CD4-positive, CD25-positive, alpha-beta regulatory T cell (primary cell): Measurements from ENCODE around the gene EXTL1. TPM values are rescaled to one million over a fixed set of nuclear protein-coding genes. Genes with fewer than 3 reads are reported as not detected.
A peak's percentile ranks its signal among the peaks of the same experiment; 100 is the strongest.

Source experiments
- ATAC-seq, 2 donors: fragments of 150-1000 bp; cut with Tn5 transposase; one replicate each; pipeline ENCODE4 v1.10.0; 2021; ENCODE audit warnings: low read depth in 2 of 2, moderate number of reproducible peaks in 2 of 2, moderate library complexity in 1 of 2
- DNase-seq, 3 donors: peaks; one replicate each; pipeline versions ENCODE4 v3.0.0 to v3.0.0-alpha.2; 2012 to 2022; ENCODE audit warnings: mixed read lengths in 1 of 3
- H3K27ac ChIP-seq: one replicate; pipeline ENCODE4 v1.7.0; 2013; ENCODE audit warnings: mild to moderate bottlenecking, low read length; ENCODE audit not compliant: insufficient read depth, poor library complexity, severe bottlenecking
- H3K27me3 ChIP-seq: one replicate; pipeline ENCODE4 v1.7.0; 2013; ENCODE audit warnings: low read length; ENCODE audit not compliant: control insufficient read depth, insufficient read depth
- H3K36me3 ChIP-seq: one replicate; pipeline ENCODE4 v1.7.0; 2013; ENCODE audit warnings: mild to moderate bottlenecking, low read length, moderate library complexity; ENCODE audit not compliant: control insufficient read depth, insufficient read depth
- H3K4me1 ChIP-seq: 2 replicates; pipeline ENCODE4 v1.7.0; 2013; ENCODE audit warnings: mild to moderate bottlenecking, low read length; ENCODE audit not compliant: insufficient read depth, control insufficient read depth, poor library complexity, severe bottlenecking
- H3K4me3 ChIP-seq: one replicate; pipeline ENCODE4 v1.7.0; 2013; ENCODE audit warnings: low read depth, mild to moderate bottlenecking, low read length, moderate library complexity
- H3K9me3 ChIP-seq, 2 experiments: 1 replicate in 1 of 2; 2 replicates in 1 of 2; pipeline ENCODE4 v1.7.0; 2013; ENCODE audit warnings: low read length in 2 of 2, mild to moderate bottlenecking in 1 of 2, moderate library complexity in 1 of 2; ENCODE audit not compliant: control insufficient read depth in 2 of 2
- H3K27ac Mint-ChIP-seq, 3 donors: one replicate each; pipeline ENCODE4 v1.8.0; 2020 to 2022; ENCODE audit warnings: mild to moderate bottlenecking in 3 of 3, mixed read lengths in 3 of 3, moderate library complexity in 2 of 3
- H3K27me3 Mint-ChIP-seq: one replicate; pipeline ENCODE4 v1.8.0; 2022; ENCODE audit warnings: mild to moderate bottlenecking, mixed read lengths
- H3K36me3 Mint-ChIP-seq: one replicate; pipeline ENCODE4 v1.8.0; 2020; ENCODE audit warnings: mixed read lengths
- H3K4me1 Mint-ChIP-seq, 4 donors: one replicate each; pipeline ENCODE4 v1.8.0; 2020 to 2022; ENCODE audit warnings: mixed read lengths in 4 of 4, mild to moderate bottlenecking in 1 of 4
- H3K4me3 Mint-ChIP-seq, 4 donors: one replicate each; pipeline ENCODE4 v1.8.0; 2020 to 2022; ENCODE audit warnings: mild to moderate bottlenecking in 4 of 4, mixed read lengths in 4 of 4, moderate library complexity in 3 of 4
- H3K9me3 Mint-ChIP-seq, 7 donors: one replicate each; pipeline ENCODE4 v1.8.0; 2020 to 2022; ENCODE audit warnings: mixed read lengths in 7 of 7, mild to moderate bottlenecking in 3 of 7, moderate library complexity in 2 of 7
- polyA plus RNA-seq, 4 donors: library from polyadenylated mRNA; unstranded; fragments of 300-500 nt; fragmentation: Illumina TruSeq; gene quantifications; one replicate each; pipeline ENCODE4 v1.2.3, GENCODE V29; 2021
- total RNA-seq: library from RNA; stranded (reverse); gene quantifications from one replicate; pipeline ENCODE4 v1.2.3, GENCODE V29; 2022

EXTL1 gene
- total and polyA plus RNA-seq, 5 donors from 2014 or later = 0.22 TPM; not detected in 4

GRCh38 chr1:25992689-25993171 lies 28.8 kb upstream of the EXTL1 start:
- H3K27ac Mint-ChIP-seq = peak overlapping the region; percentile 29 to 83 (median 73)

GRCh38 chr1:25993197-25993951 lies 28.2 kb upstream of the EXTL1 start:
- H3K27me3 Mint-ChIP-seq = peaks cover 4% of the 10 kb centered on the region
- peaks cover 13 to 85% (median 32%) of the 10 kb centered on the region in 4 donors for H3K4me1 Mint-ChIP-seq
- peak overlapping the region in 1 of 4 donors; percentile 55 for H3K4me3 Mint-ChIP-seq
- Histone ChIP-seq H3K27me3 (no peaks in the 10 kb centered on the region), H3K36me3 (peaks cover 2% of the 10 kb centered on the region), H3K4me1 (peaks cover 47% of the 10 kb centered on the region), H3K9me3 (no peaks in the 10 kb centered on the region), H3K27ac (no peak overlapping the region), H3K4me3 (no peak overlapping the region)
- H3K36me3 Mint-ChIP-seq = peaks cover 7% of the 10 kb centered on the region
- peak overlapping the region; percentile 72 to 81 (median 73) for H3K27ac Mint-ChIP-seq
- no peaks in the 10 kb centered on the region for H3K9me3 Mint-ChIP-seq
- ATAC-seq (no peak), DNase-seq (no peak)

More at GRCh38 chr1:25992689-25993171, 28.8 kb upstream of the EXTL1 start:
- peaks cover 4% of the 10 kb centered on the region for H3K36me3 ChIP-seq
- no peak for ATAC-seq
- H3K27me3 ChIP-seq = no peaks in the 10 kb centered on the region
- H3K9me3 ChIP-seq = no peaks in the 10 kb centered on the region
- H3K27ac ChIP-seq = no peak overlapping the region
- no peak overlapping the region for H3K4me3 ChIP-seq
- H3K4me3 Mint-ChIP-seq = peak overlapping the region in 1 of 4 donors; percentile 55
- H3K36me3 Mint-ChIP-seq = peaks cover 12% of the 10 kb centered on the region
- H3K27me3 Mint-ChIP-seq = no peaks in the 10 kb centered on the region
- H3K9me3 Mint-ChIP-seq = no peaks in the 10 kb centered on the region
- no peak for DNase-seq
- peaks cover 13 to 86% (median 35%) of the 10 kb centered on the region in 4 donors for H3K4me1 Mint-ChIP-seq
- peaks cover 48% of the 10 kb centered on the region for H3K4me1 ChIP-seq

DNA sequence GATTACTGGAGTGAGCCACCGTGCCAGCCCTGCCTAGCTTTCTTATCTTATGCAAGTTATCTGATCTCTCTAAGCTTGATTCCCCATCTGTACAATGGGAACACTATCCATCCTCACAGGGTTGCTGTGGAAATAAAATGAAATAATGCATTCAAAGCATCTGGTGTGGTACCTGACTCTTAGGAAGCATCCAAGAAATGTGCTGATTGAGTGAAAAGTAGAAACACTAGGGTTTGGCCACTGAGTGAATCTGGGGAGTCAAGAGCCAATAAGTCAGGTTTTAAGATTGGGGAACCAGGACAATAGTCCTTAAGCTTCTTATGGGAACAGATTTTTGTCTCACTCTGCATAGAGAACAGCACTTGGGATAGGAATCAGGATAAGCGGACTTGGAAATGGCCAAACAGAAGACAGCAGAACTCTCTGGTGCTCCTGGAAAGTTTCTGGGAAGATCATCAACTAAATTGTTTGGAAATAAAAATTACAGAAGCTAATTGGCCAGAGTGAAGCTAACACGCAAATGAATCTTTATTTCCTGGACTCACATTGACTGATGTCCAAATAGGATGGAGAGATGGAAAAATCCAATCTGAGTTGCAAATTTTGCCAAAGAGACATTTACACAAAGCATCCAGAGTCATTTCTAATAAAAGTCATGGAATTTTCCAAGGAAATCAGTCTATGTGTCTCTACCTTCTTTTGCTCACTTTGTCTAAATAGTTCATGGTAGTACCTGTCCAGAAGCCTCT lies 27.0 kb upstream of the EXTL1 start:
- no peaks in the 10 kb centered on the region for H3K9me3 ChIP-seq
- peaks cover 6 to 78% (median 31%) of the 10 kb centered on the region in 4 donors for H3K4me1 Mint-ChIP-seq
- no peak overlapping the region for H3K4me3 ChIP-seq
- H3K9me3 Mint-ChIP-seq = no peaks in the 10 kb centered on the region
- DNase-seq (no peak), ATAC-seq (no peak)
- H3K27ac Mint-ChIP-seq = peak overlapping the region; percentile 11 to 83 (median 71)
- H3K27me3 ChIP-seq = no peaks in the 10 kb centered on the region
- peak overlapping the region in 2 of 4 donors; percentile 52 to 62 for H3K4me3 Mint-ChIP-seq
- peaks cover 3% of the 10 kb centered on the region for H3K36me3 Mint-ChIP-seq
- no peaks in the 10 kb centered on the region for H3K36me3 ChIP-seq
- peaks cover 4% of the 10 kb centered on the region for H3K27me3 Mint-ChIP-seq
- H3K27ac ChIP-seq = no peak overlapping the region
- peaks cover 41% of the 10 kb centered on the region for H3K4me1 ChIP-seq

DNA sequence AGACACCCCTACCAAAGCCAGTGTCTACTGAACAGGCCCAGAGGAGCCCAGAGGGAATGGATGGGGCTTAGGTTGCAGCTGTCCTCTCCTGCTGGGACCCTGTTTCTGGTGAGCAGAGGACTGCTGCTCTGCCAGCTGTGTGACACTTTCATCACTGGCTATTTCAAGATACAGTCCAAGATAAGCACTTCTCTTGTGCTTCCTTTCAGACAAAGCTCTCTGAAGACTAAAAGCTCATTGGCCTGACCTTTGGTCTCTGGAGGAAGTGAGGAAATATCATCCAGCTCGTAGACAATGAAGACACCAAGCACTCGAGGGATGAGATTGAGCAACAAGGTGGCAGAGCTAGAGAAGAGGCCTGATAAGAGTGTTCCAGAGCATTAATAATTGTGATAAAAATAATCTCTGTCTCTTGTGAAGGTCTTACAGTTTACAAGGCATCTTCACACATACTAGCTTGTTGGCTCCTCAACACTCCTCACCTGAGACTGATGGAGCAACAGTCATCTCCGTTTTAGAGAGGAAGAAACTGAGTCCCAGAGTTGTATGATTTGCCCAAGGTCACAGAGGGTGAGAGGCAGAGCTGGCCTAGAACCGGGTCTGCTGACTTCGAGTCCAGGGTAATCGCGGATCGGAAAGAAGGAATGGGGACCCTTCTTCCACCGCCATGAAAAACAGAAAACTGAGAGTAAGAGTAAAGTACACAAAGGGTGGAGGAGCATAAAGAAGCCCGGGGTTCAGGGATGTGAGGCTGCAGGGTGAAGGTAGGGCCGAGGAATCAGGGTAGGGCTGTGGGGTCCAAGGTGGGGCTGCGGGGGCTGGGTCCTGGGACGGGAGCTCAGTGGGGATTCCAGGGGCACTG lies 24.4 kb upstream of the EXTL1 start:
- Mint-ChIP-seq H3K27ac (peak overlapping the region; percentile 98 to 100 (median 99)), H3K4me3 (peak overlapping the region; percentile 94 to 97 (median 96)), H3K9me3 (no peaks in the 10 kb centered on the region), H3K36me3 (peaks cover 2% of the 10 kb centered on the region), H3K27me3 (peaks cover 10% of the 10 kb centered on the region), H3K4me1 (peaks cover 6 to 57% (median 18%) of the 10 kb centered on the region in 4 donors)
- peak in 2 of 3 donors; percentile 6 to 72 for DNase-seq
- H3K36me3 ChIP-seq = no peaks in the 10 kb centered on the region
- H3K27ac ChIP-seq = peak overlapping the region; percentile 94
- peaks cover 27% of the 10 kb centered on the region for H3K4me1 ChIP-seq
- H3K4me3 ChIP-seq = peak overlapping the region; percentile 78
- no peak for ATAC-seq
- H3K27me3 ChIP-seq = no peaks in the 10 kb centered on the region
- no peaks in the 10 kb centered on the region for H3K9me3 ChIP-seq

DNA sequence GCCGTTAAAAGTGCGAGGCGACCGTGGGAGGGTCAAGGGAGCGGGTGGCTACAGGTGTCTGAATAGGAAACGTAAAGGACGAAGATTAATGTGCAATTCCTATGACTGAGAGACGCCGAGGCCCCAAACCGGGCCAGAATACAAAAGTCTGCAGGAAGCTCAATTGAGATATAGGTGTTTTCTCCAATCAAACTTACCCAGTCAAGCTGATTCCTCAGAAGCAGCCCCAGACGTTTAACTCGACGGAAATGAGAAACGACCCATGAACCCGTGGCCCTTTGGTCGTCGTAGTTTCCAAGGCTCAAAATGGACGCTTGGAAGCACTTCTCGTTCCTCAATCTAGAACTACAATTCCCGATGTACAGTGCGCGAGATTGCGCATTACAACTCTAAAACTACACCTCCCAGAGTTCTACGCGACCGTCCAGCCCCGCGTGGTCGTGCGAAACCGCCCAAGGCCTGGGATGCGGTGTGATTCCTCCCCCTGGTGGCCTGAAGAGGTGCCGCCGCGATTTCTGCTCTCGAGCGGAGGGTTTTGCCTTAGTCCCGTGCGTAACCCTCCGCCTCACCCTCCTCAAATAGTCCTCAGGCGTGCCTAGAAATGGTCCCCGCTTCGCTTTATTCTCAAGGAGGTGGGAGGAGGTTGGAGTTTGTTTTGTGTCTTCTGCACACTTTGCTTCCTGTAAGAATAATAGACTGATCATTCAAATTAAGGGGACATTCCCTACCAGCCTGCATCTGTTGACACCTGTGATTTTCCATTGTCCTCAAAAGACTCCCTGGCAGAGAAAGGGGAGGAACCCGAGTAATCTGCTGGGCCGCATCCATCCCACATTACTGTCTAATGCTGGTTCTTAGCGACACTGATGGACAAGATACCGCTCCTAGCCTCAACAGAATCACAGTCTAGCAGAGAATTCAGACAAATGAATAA lies 23.5 kb upstream of the EXTL1 start, which contains the start of gene PAFAH2:
PAFAH2 (minus strand) TSS at position 236 of the 934 bp plus-strand sequence. CDS start 7,247 bp downstream, outside the sequence.
- H3K9me3 Mint-ChIP-seq = no peaks in the 10 kb centered on the region
- peak within 1 kb of the TSS; percentile 98 to 100 (median 99) for H3K27ac Mint-ChIP-seq
- H3K4me1 Mint-ChIP-seq = peaks cover 6 to 48% (median 16%) of the 10 kb centered on the region in 4 donors
- H3K27ac ChIP-seq = peak within 1 kb of the TSS; percentile 94
- peaks cover 27% of the 10 kb centered on the region for H3K4me1 ChIP-seq
- H3K36me3 ChIP-seq = no peaks in the 10 kb centered on the region
- no peaks in the 10 kb centered on the region for H3K36me3 Mint-ChIP-seq
- ATAC-seq = peak; percentile 98
- H3K4me3 ChIP-seq = peak within 1 kb of the TSS; percentile 80
- H3K9me3 ChIP-seq = no peaks in the 10 kb centered on the region
- H3K27me3 ChIP-seq = no peaks in the 10 kb centered on the region
- peak within 1 kb of the TSS; percentile 94 to 97 (median 96) for H3K4me3 Mint-ChIP-seq
- H3K27me3 Mint-ChIP-seq = peaks cover 10% of the 10 kb centered on the region
- peak; percentile 95 to 100 (median 98) for DNase-seq

DNA sequence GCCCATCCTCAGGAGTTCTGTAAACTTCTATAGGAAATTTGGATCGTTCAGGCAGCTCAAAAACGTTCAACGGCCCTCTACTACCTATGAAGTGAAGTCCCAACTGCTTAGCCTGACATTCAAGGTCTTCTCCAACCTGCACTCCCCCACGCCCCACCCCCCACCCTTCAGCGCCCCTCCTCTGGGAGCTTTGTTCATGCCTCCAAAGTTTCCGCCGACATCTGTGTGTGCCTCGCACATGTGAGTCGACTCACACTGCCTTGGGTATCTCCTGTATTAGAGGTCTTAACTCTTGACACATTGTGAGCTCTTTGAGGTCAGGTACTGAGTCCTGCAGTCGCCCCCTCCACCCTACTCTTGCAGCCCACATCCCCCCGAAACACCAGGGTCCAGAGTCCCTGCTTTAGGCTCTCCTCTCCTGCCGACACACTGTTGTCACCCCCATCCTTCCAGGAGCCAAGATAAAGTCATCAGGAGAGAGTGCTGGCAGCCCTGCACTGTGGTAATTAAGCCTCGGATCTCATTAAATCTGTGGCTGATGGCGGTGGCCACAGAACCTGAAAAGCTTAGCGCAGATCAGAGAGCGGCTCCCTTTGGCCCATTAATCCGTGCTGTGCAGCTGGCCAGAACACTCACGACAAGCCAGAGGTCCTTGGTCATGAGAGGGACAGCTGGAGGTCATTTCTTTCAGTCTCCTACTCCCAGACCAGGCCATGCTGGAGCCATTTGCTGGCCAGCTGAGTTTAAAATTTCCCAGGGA lies 22.4 kb upstream of the EXTL1 start:
- H3K4me1 Mint-ChIP-seq = peaks cover 6 to 37% (median 14%) of the 10 kb centered on the region in 4 donors
- H3K36me3 ChIP-seq = no peaks in the 10 kb centered on the region
- H3K36me3 Mint-ChIP-seq = no peaks in the 10 kb centered on the region
- no peak overlapping the region for H3K4me3 ChIP-seq
- no peak for DNase-seq
- H3K9me3 ChIP-seq = no peaks in the 10 kb centered on the region
- peak overlapping the region in 1 of 3 donors; percentile 98 for H3K27ac Mint-ChIP-seq
- no peak overlapping the region for H3K27ac ChIP-seq
- peaks cover 19% of the 10 kb centered on the region for H3K4me1 ChIP-seq
- H3K27me3 Mint-ChIP-seq = peaks cover 11% of the 10 kb centered on the region
- H3K4me3 Mint-ChIP-seq = peak overlapping the region in 2 of 4 donors; percentile 83 to 94
- no peaks in the 10 kb centered on the region for H3K9me3 Mint-ChIP-seq
- no peak for ATAC-seq
- H3K27me3 ChIP-seq = no peaks in the 10 kb centered on the region
